Measurements from ENCODE around the gene DUS2.
"Not testable (repeated sequence)": the region's sequence is repeated elsewhere in the genome, so short reads cannot be mapped to it uniquely, and the experiment has no call there.

The DUS2 gene

DNA sequence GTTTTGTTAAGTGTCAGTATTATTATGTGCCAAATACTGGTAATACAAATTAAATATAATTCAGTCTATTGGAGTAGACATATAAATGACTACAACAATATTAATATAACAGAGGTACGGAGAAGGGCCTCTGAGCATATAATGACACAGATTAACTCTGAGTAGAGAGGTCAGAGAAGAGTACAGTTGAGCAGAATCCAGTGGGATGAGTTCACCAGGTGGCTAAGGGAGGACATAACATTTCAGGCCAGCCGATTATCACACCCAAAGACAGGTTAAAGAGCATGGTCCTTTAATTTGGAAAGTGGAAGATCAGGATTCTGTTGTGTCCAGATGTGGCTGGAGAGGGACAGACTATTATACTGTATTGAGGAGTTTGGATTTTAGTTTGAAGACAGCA is 73.4 kb downstream of the DUS2 start:
- Mint-ChIP-seq H3K27ac (peak overlapping the region; percentile 89), H3K4me1 (ENCODE audit: low read depth) (peaks cover 86% of the 10 kb centered on the region), H3K36me3 (no peaks in the 10 kb centered on the region), H3K27me3 (no peaks in the 10 kb centered on the region), H3K4me3 (peak overlapping the region; percentile 49), H3K9me3 (ENCODE audit: low read depth) (no peaks in the 10 kb centered on the region)

DNA sequence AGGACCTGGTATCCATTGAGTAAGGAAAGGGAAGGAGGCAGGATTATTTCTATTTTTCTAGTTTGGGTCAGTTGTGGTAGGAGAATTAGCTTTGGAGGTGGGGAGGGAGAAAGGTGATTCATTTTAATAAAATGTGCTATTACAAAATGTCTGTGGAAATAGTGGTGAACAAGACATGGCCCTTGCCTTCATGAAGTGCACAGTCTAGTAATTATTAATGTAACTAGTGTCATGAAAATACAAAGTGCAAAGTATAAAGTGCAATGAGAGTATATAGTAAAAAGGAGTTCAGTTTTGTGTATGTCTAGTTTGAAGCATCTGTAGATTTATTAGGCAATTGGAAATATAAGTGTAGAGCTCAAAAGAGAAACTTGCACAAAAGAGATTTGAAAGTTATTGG is 74.0 kb downstream of the DUS2 start:
- no peaks in the 10 kb centered on the region for H3K27me3 Mint-ChIP-seq
- peak overlapping the region; percentile 49 for H3K4me3 Mint-ChIP-seq
- peaks cover 3% of the 10 kb centered on the region for H3K36me3 Mint-ChIP-seq
- peak overlapping the region; percentile 89 for H3K27ac Mint-ChIP-seq
- H3K9me3 Mint-ChIP-seq (ENCODE audit: low read depth), result no peaks in the 10 kb centered on the region
- H3K4me1 Mint-ChIP-seq (ENCODE audit: low read depth), result peaks cover 85% of the 10 kb centered on the region

DNA sequence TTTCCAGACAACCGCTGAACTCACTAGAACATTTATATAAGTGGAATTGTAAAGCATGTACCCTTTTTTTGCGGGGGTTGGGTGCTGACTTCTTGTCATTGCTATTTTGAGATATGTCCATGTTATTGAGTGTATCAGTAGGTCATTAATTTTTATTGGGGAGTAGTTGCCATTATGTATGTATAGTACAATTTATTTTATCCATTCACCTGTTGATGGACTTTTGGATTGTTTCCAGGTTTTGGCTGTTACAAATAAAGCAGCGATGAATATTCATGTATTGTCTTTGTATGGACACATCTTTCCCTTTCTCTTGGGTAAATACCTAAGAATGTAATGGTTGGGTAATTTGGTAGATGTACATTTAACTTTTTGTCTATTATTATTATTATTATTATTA is 74.8 kb downstream of the DUS2 start:
- Mint-ChIP-seq H3K27me3 (no peaks in the 10 kb centered on the region), H3K36me3 (peaks cover 6% of the 10 kb centered on the region), H3K4me1 (ENCODE audit: low read depth) (peaks cover 87% of the 10 kb centered on the region), H3K4me3 (peak overlapping the region; percentile 1), H3K9me3 (ENCODE audit: low read depth) (no peaks in the 10 kb centered on the region), H3K27ac (peak overlapping the region; percentile 16)

DNA sequence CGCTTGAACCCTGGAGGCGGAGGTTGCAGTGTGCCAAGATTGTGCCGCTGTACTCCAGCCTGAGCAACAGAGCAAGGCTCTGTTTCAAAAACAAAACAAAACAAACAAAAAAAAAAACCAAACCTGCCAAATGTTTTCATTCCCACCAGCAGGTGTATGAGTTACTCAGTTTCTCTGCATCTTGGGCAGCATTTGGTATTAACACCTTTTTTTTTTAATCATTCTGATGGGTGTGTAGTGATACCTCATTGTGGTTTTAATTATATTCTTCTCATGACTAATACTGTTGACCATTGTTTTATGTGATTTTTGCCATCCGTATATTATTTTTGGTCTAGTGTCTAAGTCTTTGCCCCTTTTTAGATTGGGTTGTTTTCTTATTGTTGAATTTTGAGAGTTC is 77.4 kb downstream of the DUS2 start:
- Mint-ChIP-seq H3K36me3 (peaks cover 13% of the 10 kb centered on the region), H3K9me3 (ENCODE audit: low read depth) (peaks cover 2% of the 10 kb centered on the region), H3K4me1 (ENCODE audit: low read depth) (peaks cover 83% of the 10 kb centered on the region), H3K27ac (no peak overlapping the region), H3K27me3 (no peaks in the 10 kb centered on the region), H3K4me3 (peak overlapping the region; percentile 43)

DNA sequence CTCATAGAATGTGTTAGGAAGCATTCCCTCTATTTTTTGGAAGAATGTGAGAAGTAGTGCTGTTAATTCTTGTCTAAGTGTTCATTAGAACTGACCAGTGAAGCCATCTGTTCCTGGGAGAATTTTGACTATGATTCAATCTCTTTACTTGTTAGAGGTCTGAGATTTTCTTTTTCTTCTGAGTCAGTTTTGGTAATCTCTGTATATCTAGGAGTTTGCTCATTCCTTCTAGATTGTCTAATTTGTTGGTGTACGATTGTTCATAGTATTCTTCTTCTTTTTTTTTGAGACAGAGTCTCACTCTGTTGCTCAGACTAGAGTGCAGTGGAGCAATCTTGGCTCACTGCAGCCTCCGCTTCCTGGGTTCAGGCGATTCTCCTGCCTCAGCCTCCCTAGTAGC is 82.5 kb downstream of the DUS2 start:
- no peaks in the 10 kb centered on the region for H3K27me3 Mint-ChIP-seq
- H3K27ac Mint-ChIP-seq, result peak overlapping the region; percentile 4
- H3K36me3 Mint-ChIP-seq, result peaks cover 28% of the 10 kb centered on the region
- peaks cover 6% of the 10 kb centered on the region for H3K9me3 Mint-ChIP-seq (ENCODE audit: low read depth)
- peaks cover 80% of the 10 kb centered on the region for H3K4me1 Mint-ChIP-seq (ENCODE audit: low read depth)
- H3K4me3 Mint-ChIP-seq, result peak overlapping the region; percentile 30

DNA sequence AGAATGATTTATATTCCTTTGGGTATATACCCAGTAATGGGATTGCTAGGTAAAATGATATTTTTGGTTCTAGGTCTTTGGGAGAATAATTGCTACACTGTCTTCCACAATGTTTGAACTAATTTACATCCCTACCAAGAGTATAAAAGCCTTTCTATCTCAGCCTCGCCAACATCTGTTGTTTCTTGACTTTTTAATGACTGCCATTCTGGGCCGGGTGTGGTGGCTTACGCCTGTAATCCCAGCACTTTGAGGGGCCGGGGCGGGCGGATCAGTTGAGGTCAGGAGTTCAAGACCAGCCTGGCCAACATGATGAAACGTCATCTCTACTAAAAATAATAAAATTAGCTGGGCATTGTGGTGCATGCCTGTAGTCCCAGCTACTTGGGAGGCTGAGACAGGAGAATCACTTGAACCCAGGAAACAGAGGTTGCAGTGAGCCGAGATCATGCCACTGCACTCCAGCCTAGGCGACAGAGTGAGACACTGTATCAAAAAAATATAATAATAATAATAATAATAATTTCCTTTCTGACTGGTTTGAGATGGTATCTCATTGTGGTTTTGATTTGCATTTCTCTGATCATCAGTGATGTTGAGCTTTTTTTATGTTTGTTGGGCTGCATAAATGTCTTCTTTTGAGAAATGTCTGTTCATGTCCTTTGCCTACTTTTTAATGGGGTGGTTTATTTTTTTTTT is 84.3 kb downstream of the DUS2 start:
- Mint-ChIP-seq H3K4me1 (ENCODE audit: low read depth) (peaks cover 82% of the 10 kb centered on the region), H3K36me3 (peaks cover 30% of the 10 kb centered on the region), H3K27ac (peak overlapping the region; percentile 85)
- H3K9me3 Mint-ChIP-seq (ENCODE audit: low read depth); H3K27me3 Mint-ChIP-seq; H3K4me3 Mint-ChIP-seq: not testable (repeated sequence)

DNA sequence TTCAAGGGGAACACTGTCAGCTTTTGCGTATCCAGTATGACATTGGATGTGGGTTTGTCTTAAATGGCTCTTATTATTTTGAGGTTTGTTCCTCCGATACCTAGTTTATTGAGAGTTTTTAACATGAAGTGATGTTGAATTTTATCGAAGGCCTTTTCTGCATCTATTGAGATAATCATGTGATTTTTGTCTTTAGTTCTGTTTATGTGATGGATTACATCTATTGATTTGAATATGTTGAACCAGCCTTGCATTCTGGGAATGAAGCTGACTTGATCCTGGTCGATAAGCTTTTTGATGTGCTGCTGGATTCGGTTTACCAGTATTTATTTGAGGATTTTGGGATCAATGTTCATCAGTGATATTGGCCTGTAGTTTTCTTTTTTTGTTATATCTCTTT is 86.1 kb downstream of the DUS2 start:
- H3K27me3 Mint-ChIP-seq; H3K4me3 Mint-ChIP-seq; H3K9me3 Mint-ChIP-seq (ENCODE audit: low read depth): not testable (repeated sequence)
- peaks cover 81% of the 10 kb centered on the region for H3K4me1 Mint-ChIP-seq (ENCODE audit: low read depth)
- H3K27ac Mint-ChIP-seq, result peak overlapping the region; percentile 65
- H3K36me3 Mint-ChIP-seq, result peaks cover 26% of the 10 kb centered on the region

DNA sequence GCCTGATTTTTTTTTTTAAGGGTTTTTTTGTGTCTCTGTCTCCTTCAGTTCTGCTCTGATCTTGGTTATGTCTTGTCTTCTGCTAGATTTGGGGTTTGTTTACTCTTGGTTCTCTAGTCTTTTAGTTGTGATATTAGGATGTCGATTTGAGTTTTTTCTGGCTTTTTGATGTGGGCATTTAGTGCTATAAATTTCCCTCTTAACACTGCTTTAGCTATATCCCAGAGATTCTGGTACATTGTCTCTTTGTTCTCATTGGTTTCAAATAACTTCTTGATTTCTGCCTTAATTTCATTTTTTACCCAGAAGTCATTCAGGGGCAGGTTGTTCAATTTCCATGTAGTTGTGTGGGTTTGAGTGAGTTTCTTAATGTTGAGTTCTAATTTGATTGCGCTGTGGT is 87.5 kb downstream of the DUS2 start:
- Mint-ChIP-seq H3K27ac (peak overlapping the region; percentile 69), H3K4me3 (peak overlapping the region; percentile 51), H3K36me3 (peaks cover 23% of the 10 kb centered on the region), H3K4me1 (ENCODE audit: low read depth) (peaks cover 83% of the 10 kb centered on the region)
- not testable (repeated sequence) for H3K9me3 Mint-ChIP-seq (ENCODE audit: low read depth); H3K27me3 Mint-ChIP-seq

DNA sequence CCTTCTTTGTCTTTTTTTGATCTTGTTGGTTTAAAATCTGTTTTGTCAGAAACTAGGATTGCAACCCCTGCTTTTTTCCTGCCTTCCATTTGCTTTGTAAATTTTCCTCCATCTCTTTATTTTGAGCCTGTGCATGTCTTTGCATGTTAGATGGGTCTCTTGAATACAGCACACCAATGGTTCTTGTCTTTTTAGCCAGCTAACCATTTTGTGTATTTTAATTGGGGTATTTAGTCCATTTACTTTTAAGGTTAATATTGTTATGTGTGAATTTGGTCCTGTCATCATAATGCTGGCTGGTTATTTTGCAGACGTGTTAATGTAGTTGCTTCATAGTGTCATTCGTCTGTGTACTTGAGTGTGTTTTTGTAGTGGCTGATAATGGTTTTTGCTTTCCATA is 88.3 kb downstream of the DUS2 start:
- peaks cover 83% of the 10 kb centered on the region for H3K4me1 Mint-ChIP-seq (ENCODE audit: low read depth)
- H3K36me3 Mint-ChIP-seq, result peaks cover 23% of the 10 kb centered on the region
- peaks cover 5% of the 10 kb centered on the region for H3K9me3 Mint-ChIP-seq (ENCODE audit: low read depth)
- H3K27ac Mint-ChIP-seq, result peak overlapping the region; percentile 36
- no peaks in the 10 kb centered on the region for H3K27me3 Mint-ChIP-seq
- H3K4me3 Mint-ChIP-seq, result peak overlapping the region; percentile 31

DNA sequence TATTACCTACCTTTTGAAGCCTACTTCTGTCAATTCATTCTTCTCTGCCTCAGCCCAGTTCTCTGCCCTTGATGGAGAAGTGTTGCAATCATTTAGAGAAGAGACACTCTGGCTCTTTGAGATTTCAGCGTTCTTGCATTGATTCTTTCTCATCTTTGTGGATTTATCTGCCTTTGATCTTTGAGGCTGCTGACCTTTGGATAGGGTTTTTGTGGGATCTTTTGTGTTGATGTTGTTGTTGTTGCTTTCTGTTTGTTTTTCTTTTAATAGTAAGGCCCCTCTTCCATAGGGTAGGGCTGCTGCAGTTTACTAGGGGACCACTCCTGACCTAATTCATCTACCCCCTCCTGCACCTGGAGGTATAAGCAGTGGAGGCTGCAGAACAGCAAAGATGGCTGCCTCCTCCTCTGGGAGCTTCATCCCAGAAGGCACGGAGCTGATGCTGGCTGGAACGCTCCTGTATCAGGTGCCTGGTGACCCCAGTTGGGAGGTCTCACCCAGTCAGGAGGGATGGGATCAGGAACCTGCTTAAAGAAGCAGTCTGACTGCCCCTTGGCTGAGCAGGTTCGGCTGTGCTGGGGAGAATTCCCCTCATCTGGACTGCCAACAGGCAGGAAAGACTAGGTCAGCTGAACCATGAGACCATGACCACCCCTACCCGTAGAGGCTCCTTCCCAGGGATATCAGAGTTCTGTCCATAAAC is 90.1 kb downstream of the DUS2 start:
- Mint-ChIP-seq H3K4me3 (peak overlapping the region; percentile 62), H3K27me3 (no peaks in the 10 kb centered on the region), H3K27ac (peak overlapping the region; percentile 55), H3K9me3 (ENCODE audit: low read depth) (peaks cover 5% of the 10 kb centered on the region), H3K36me3 (peaks cover 20% of the 10 kb centered on the region), H3K4me1 (ENCODE audit: low read depth) (peaks cover 87% of the 10 kb centered on the region)

DNA sequence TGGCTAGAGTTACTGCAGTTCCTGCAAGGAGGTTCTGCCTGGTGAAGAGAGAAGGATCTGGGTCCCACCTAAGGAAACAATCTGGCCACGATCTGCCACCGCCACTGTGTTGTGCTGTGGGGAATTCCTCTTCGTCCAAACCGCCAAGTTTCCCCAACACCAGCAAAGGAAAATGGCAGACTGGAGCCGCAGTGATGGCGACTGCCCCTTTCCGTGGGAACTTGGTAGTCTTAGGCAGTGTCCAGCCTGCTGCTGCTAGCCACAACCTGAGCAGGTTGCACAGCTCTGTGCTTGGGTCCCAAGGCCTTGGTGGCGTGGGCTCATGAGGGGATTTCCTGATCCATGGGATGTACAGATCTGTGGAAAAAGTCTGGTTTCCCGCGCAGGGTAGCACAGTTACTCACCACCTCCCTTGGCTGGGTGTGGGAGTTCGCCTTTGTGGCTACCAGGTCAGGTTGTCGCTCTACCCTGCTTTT is 90.7 kb downstream of the DUS2 start:
- Mint-ChIP-seq H3K4me3 (no peak overlapping the region), H3K27ac (peak overlapping the region; percentile 54)

DNA sequence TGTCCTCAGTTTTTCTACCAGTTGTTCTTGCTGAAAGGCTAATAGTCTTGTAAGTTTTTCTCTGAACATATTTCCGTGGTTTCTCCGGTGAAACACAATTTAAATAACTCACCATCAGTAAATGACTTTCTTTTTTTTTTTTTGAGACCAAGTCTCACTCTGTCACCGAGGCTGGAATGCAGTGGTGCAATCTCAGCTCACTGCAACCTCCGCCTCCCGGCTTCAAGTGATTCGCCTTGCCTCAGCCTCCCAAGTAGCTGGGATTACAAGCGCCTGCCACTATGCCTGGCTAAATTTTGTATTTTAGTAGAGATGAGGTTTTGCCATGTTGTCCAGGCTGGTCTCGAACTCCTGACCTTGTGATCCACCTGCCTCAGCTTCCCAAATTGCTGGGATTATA is 91.9 kb downstream of the DUS2 start:
- not testable (repeated sequence) for H3K4me3 Mint-ChIP-seq; H3K9me3 Mint-ChIP-seq (ENCODE audit: low read depth); H3K27me3 Mint-ChIP-seq
- H3K4me1 Mint-ChIP-seq (ENCODE audit: low read depth), result peaks cover 87% of the 10 kb centered on the region
- peaks cover 14% of the 10 kb centered on the region for H3K36me3 Mint-ChIP-seq
- peak overlapping the region; percentile 28 for H3K27ac Mint-ChIP-seq

More for the DNA sequence above, 90.7 kb downstream of the DUS2 start:
- H3K4me1 Mint-ChIP-seq (ENCODE audit: low read depth), result peaks cover 87% of the 10 kb centered on the region
- H3K36me3 Mint-ChIP-seq, result peaks cover 20% of the 10 kb centered on the region
- peaks cover 5% of the 10 kb centered on the region for H3K9me3 Mint-ChIP-seq (ENCODE audit: low read depth)
- no peaks in the 10 kb centered on the region for H3K27me3 Mint-ChIP-seq

DNA sequence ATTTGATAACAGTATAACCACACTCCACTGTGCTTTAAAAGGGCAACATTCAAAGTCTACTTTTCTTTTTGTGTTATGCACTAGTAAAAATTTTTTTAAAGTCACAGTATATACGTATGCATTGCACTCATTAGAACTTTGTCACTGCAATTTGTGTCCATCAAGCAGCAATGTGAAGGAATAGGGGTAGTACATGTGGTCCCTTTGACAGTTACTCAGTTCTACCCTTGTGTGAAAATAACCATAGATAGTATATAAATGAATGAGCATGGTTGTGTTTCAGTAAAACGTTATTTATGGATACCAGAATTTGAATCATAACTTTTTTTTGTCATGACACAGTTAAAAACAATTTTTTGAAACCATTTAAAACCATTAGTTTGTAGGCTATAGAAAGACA is 92.8 kb downstream of the DUS2 start:
- Mint-ChIP-seq H3K9me3 (ENCODE audit: low read depth) (no peaks in the 10 kb centered on the region), H3K27me3 (no peaks in the 10 kb centered on the region), H3K27ac (peak overlapping the region; percentile 72), H3K4me1 (ENCODE audit: low read depth) (peaks cover 89% of the 10 kb centered on the region), H3K36me3 (peaks cover 9% of the 10 kb centered on the region), H3K4me3 (peak overlapping the region; percentile 9)

DNA sequence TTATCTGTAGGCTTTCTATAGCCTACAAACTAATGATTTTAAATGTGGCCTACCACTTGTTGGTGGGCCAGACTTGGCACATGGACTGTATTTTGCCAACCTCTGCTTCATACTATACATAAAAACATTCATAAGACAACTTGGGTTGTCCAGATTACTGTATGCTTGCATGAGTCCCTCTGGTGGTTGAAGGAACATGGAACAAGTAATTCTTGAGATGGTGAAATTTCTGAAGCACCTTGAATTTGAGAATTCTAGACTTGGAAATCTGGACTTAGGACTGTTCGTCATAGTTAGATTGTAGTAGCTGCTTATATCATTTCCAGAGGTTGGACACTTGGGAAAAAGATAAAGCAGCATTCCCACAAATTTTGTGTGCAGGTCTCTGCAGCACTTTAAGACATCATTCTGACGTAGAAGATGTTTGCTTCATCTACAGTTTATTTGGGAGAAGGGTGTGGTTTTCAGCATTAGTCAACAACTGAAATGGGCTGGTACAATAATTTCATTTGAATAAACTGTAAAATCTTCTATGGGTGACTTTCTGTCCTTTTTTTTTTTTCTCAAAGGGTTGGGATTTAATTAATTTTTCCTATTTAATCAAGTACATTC is 93.3 kb downstream of the DUS2 start:
- Mint-ChIP-seq H3K4me1 (ENCODE audit: low read depth) (peaks cover 89% of the 10 kb centered on the region), H3K27ac (peak overlapping the region; percentile 76), H3K9me3 (ENCODE audit: low read depth) (no peaks in the 10 kb centered on the region), H3K27me3 (no peaks in the 10 kb centered on the region), H3K36me3 (peaks cover 6% of the 10 kb centered on the region), H3K4me3 (peak overlapping the region; percentile 40)

DNA sequence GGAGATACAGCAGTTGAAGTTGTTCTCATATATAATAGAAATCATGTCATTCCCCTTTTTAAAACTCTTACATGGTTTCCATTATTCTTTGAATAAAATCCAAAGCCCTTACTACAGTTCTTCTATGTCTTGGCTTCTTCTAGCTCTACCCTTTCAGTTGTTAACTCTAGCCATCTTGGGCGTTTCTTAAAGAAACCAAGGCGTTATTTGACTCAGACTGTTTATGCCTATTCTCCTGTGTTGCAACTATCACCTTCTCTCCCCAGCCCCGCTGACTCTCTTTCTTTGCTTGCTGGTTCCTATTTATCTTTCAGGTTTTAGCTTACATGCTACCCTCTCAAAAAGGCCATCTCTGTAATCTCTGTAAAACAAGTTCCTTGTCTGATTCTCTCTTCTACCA is 94.8 kb downstream of the DUS2 start:
- H3K4me3 Mint-ChIP-seq, result peak overlapping the region; percentile 17
- H3K27ac Mint-ChIP-seq, result peak overlapping the region; percentile 18
- H3K9me3 Mint-ChIP-seq (ENCODE audit: low read depth), result no peaks in the 10 kb centered on the region
- peaks cover 3% of the 10 kb centered on the region for H3K36me3 Mint-ChIP-seq
- H3K4me1 Mint-ChIP-seq (ENCODE audit: low read depth), result peaks cover 94% of the 10 kb centered on the region
- no peaks in the 10 kb centered on the region for H3K27me3 Mint-ChIP-seq

Measured in activated naive CD8-positive, alpha-beta T cell (primary cell).